Measurements from ENCODE around the gene RAI14. TPM values are rescaled to one million over a fixed set of nuclear protein-coding genes. Genes with fewer than 3 reads are reported as not detected.
"Not testable (repeated sequence)": the region's sequence is repeated elsewhere in the genome, so short reads cannot be mapped to it uniquely, and the experiment has no call there.

The RAI14 gene
- total RNA-seq, 1 experiment from 2014 or later: 133 TPM

DNA sequence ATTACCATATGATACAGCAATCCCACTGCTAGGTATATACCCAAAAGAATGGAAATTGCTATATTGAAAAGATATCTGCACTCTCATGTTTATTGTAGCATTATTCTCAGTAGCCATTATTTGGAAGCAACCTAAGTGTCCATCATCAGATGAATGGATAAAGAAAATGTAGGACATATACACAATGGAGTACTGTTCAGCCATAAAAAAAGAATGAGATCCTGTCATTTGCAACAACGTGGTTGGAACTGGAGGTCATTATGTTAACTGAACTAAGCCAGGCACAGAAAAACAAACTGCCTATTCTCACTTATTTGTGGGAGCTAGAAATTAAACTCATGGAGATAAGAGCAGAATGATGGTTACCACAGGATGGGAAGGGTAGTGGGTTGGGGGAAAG, 119.8 kb downstream of the RAI14 start:
- Histone ChIP-seq H3K4me3 (no peak overlapping the region), H3F3A (ENCODE audit: insufficient read depth, low read depth) (peaks cover 22% of the 10 kb centered on the region; the same call in 1 of the 2 replicates), H3K9me3 (ENCODE audit: insufficient read depth, low read depth) (peaks cover 11% of the 10 kb centered on the region), H2AFZ (no peak overlapping the region), H3K9me2 (ENCODE audit: insufficient read depth) (no peaks in the 10 kb centered on the region), H3K4me2 (no peak overlapping the region), H3K36me3 (ENCODE audit: low read depth) (peaks cover 45% of the 10 kb centered on the region; the same call in 1 of the 2 replicates), H3K4me1 (replicated peaks; ENCODE audit: insufficient read depth) (peaks cover 3% of the 10 kb centered on the region; the same call in 1 of the 2 replicates), H3K27ac (no peak overlapping the region), H4K20me1 (ENCODE audit: insufficient read depth) (no peaks in the 10 kb centered on the region), H3K79me2 (ENCODE audit: low read depth) (peaks cover 32% of the 10 kb centered on the region), H3K27me3 (ENCODE audit: insufficient read depth, low read depth) (no peaks in the 10 kb centered on the region)
- TF ChIP-seq, protein P1, sequence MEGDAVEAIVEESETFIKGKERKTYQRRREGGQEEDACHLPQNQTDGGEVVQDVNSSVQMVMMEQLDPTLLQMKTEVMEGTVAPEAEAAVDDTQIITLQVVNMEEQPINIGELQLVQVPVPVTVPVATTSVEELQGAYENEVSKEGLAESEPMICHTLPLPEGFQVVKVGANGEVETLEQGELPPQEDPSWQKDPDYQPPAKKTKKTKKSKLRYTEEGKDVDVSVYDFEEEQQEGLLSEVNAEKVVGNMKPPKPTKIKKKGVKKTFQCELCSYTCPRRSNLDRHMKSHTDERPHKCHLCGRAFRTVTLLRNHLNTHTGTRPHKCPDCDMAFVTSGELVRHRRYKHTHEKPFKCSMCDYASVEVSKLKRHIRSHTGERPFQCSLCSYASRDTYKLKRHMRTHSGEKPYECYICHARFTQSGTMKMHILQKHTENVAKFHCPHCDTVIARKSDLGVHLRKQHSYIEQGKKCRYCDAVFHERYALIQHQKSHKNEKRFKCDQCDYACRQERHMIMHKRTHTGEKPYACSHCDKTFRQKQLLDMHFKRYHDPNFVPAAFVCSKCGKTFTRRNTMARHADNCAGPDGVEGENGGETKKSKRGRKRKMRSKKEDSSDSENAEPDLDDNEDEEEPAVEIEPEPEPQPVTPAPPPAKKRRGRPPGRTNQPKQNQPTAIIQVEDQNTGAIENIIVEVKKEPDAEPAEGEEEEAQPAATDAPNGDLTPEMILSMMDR (conservative IDR thresholded peaks at IDR 0.05): no peak
- no peak for TF ChIP-seq EZH2 (IDR thresholded peaks at IDR 0.05; ENCODE audit: low read depth)
- no TSS peak for BruUV-seq (replicated peaks)
- POLR2A ChIA-PET (ENCODE audit: unreplicated experiment): no interaction called here
- no peak for DNase-seq
- intact Hi-C loops (cut with micrococcal nuclease; ENCODE audit: unreplicated experiment): no loop called here
- CTCF ChIA-PET: no interaction called here

DNA sequence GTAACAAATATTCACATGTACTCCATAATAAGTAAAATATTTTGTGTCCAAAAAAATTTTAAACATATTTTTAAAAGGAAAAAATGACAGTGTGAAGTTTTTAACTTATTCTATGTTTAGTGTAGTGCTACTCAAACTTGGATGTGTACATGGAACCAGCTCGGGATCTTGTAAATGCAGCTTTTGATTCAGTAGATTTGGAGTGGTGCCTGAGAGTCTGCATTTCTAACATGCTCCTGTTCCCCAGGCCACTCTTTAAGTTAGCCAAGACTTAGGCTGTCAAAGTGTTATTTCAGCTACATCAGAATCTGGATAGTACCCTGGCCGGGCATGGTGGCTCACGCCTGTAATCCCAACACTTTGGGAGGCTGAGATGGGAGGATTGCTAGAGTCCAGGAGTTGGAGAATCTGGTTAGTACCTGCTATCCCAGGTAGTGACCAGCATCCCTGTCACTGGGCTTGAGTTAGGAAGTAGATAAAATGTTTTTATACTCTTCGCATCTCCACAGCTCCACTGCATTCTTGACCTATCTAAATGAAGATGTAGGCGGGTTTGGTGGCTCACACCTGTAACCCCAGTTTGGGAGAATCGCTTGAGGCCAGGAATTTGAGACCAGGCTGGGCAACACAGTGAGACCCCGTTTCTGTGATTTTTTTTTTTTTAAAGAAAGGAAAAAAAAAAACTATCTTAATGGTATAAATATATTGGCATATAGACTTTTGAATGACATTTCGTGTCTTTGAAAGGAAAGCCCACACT, 122.1 kb downstream of the RAI14 start:
- Histone ChIP-seq H4K20me1 (ENCODE audit: insufficient read depth) (no peaks in the 10 kb centered on the region), H3K27me3 (ENCODE audit: insufficient read depth, low read depth) (no peaks in the 10 kb centered on the region), H3K4me3 (no peak overlapping the region), H3K9me3 (ENCODE audit: insufficient read depth, low read depth) (peaks cover 16% of the 10 kb centered on the region), H3K4me1 (replicated peaks; ENCODE audit: insufficient read depth) (no peaks in the 10 kb centered on the region), H3K9me2 (ENCODE audit: insufficient read depth) (no peaks in the 10 kb centered on the region), H3K36me3 (ENCODE audit: low read depth) (peaks cover 38% of the 10 kb centered on the region), H3K27ac (no peak overlapping the region), H3F3A (ENCODE audit: insufficient read depth, low read depth) (peaks cover 19% of the 10 kb centered on the region; the same call in 1 of the 2 replicates), H3K79me2 (ENCODE audit: low read depth) (peaks cover 20% of the 10 kb centered on the region; the same call in 1 of the 2 replicates), H2AFZ (no peak overlapping the region), H3K4me2 (no peak overlapping the region)
- ChIA-PET POLR2A (ENCODE audit: unreplicated experiment) (no interaction called here), CTCF (no interaction called here)
- TF ChIP-seq, protein P1 (conservative IDR thresholded peaks at IDR 0.05): no peak
- no peak for TF ChIP-seq EZH2 (IDR thresholded peaks at IDR 0.05; ENCODE audit: low read depth)
- no peak for DNase-seq
- intact Hi-C loops (cut with micrococcal nuclease; ENCODE audit: unreplicated experiment): no loop called here
- BruUV-seq (replicated peaks): no TSS peak

DNA sequence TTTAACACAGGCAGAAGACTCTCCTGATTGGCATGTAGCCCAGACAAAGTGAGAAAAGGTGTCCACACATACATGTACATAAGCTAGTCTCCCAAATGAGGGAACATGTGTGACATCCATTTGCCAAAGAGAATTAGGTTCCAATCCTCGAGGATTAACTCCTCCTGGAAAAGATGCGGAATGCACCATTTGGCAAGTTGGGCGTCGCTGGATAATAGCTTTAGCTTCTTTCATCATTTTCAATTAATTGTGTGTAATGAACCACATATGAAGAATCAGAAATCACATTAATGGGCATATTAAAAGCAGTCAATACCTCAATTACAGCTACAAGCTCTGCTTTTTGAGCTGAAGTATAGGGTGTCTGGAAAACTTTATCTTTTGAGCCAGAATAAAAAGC, 127.8 kb downstream of the RAI14 start:
- H4K20me1 ChIP-seq (ENCODE audit: insufficient read depth); H3K4me2 ChIP-seq; H2AFZ ChIP-seq; H3K4me3 ChIP-seq; H3K9me2 ChIP-seq (ENCODE audit: insufficient read depth); H3K4me1 ChIP-seq (replicated peaks; ENCODE audit: insufficient read depth); POLR2A ChIA-PET (ENCODE audit: unreplicated experiment); DNase-seq; BruUV-seq (replicated peaks); H3K27ac ChIP-seq; CTCF ChIA-PET; intact Hi-C loops (cut with micrococcal nuclease; ENCODE audit: unreplicated experiment); H3K27me3 ChIP-seq (ENCODE audit: insufficient read depth, low read depth): not testable (repeated sequence)
- H3K36me3 ChIP-seq (ENCODE audit: low read depth): peaks cover 23% of the 10 kb centered on the region; the same call in 1 of the 2 replicates
- peaks cover 25% of the 10 kb centered on the region; the same call in 1 of the 2 replicates for H3F3A ChIP-seq (ENCODE audit: insufficient read depth, low read depth)
- H3K9me3 ChIP-seq (ENCODE audit: insufficient read depth, low read depth): peaks cover 16% of the 10 kb centered on the region; the same call in 1 of the 2 replicates
- peaks cover 26% of the 10 kb centered on the region for H3K79me2 ChIP-seq (ENCODE audit: low read depth)
